Measurements from ENCODE around the gene FRMD4A.

FRMD4A gene

GRCh38 chr10:13808556-13809391 is 522.0 kb downstream of the FRMD4A start:
- ATAC-seq (ENCODE audit: insufficient read depth, low read depth) (no peak), DNase-seq (no peak)
- Histone ChIP-seq H3K9me3 (ENCODE audit: insufficient read depth, low read length, severe bottlenecking) (no peaks in the 10 kb centered on the region), H3K4me1 (ENCODE audit: insufficient read depth, low read length) (no peaks in the 10 kb centered on the region), H3K4me2 (ENCODE audit: insufficient read depth, low read length) (no peak overlapping the region), H3K79me2 (ENCODE audit: insufficient read depth, low read length) (no peaks in the 10 kb centered on the region), H3K27me3 (ENCODE audit: insufficient read depth, low read length, poor library complexity) (peaks cover 8% of the 10 kb centered on the region), H3K9ac (ENCODE audit: low read depth, low read length) (no peak overlapping the region), H3K36me3 (ENCODE audit: insufficient read depth, low read length) (no peaks in the 10 kb centered on the region), H4K20me1 (ENCODE audit: insufficient read depth, low read length) (no peaks in the 10 kb centered on the region), H2AFZ (ENCODE audit: low read depth, low read length) (no peak overlapping the region), H3K27ac (ENCODE audit: low read length) (no peak overlapping the region), H3K4me3 (ENCODE audit: low read depth in 1 of 2, low read length in 2 of 2) (no peak overlapping the region)
- TF ChIP-seq EZH2 (IDR thresholded peaks at IDR 0.05; ENCODE audit: borderline replicate concordance, low read depth, low read length, severe bottlenecking): no peak
- TF ChIP-seq, protein P1, sequence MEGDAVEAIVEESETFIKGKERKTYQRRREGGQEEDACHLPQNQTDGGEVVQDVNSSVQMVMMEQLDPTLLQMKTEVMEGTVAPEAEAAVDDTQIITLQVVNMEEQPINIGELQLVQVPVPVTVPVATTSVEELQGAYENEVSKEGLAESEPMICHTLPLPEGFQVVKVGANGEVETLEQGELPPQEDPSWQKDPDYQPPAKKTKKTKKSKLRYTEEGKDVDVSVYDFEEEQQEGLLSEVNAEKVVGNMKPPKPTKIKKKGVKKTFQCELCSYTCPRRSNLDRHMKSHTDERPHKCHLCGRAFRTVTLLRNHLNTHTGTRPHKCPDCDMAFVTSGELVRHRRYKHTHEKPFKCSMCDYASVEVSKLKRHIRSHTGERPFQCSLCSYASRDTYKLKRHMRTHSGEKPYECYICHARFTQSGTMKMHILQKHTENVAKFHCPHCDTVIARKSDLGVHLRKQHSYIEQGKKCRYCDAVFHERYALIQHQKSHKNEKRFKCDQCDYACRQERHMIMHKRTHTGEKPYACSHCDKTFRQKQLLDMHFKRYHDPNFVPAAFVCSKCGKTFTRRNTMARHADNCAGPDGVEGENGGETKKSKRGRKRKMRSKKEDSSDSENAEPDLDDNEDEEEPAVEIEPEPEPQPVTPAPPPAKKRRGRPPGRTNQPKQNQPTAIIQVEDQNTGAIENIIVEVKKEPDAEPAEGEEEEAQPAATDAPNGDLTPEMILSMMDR (IDR thresholded peaks at IDR 0.05; ENCODE audit: borderline replicate concordance, extremely low read depth, low read length, poor library complexity, severe bottlenecking): no peak

GRCh38 chr10:13806419-13806818 is 524.3 kb downstream of the FRMD4A start:
- H3K4me1 ChIP-seq (ENCODE audit: insufficient read depth, low read length): no peaks in the 10 kb centered on the region

DNA sequence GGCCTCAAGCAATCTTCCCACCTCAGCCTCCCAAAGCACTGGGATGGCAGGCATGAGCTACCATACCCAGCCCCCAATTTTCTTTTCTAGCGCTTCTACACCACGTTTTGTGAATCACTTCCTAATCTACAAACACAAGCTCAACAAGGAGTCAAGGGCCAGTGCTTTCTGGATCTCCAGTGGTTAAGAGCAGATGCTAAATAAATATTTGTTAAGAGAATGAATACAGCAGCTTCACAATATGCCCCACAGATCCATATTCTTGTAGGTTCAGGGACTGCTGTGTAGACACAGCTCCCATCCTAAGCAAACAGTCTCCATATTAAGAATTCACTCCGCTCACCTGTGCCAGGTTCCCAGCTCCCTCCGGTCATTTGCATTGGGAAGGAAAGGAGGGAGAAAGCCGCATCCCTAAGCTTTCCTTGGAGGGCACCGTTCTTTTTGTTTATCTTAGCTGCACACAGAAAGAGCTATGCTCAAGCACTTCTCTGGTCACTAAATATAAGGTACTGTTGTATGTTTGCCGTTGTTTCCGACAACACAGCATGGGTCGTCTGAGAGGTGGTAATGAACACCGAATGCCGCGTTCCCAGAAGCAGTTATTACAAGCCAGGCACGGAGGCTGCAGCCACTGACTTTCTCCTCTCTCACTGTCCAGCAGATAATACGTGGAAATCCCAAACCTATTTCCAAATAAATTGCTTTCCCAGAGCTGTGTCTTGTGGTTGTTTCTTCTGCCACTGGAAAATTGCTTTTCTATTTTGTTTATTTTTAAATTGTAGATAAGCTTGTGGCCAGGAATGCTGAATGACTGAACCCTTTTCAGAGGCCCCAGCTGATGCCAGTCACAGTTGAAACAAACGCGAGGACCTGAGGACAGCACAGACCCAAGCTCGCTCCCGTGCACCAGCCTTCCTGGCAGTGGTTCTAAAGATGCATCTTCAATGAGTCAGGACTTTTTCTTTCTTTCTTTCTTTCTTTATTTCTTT is 526.9 kb downstream of the FRMD4A start:
- Histone ChIP-seq H3K4me1 (ENCODE audit: insufficient read depth, low read length) (no peaks in the 10 kb centered on the region), H3K36me3 (ENCODE audit: insufficient read depth, low read length) (no peaks in the 10 kb centered on the region), H3K9me3 (ENCODE audit: insufficient read depth, low read length, severe bottlenecking) (no peaks in the 10 kb centered on the region), H2AFZ (ENCODE audit: low read depth, low read length) (no peak overlapping the region), H4K20me1 (ENCODE audit: insufficient read depth, low read length) (no peaks in the 10 kb centered on the region), H3K27me3 (ENCODE audit: insufficient read depth, low read length, poor library complexity) (peaks cover 9% of the 10 kb centered on the region), H3K79me2 (ENCODE audit: insufficient read depth, low read length) (no peaks in the 10 kb centered on the region), H3K9ac (ENCODE audit: low read depth, low read length) (no peak overlapping the region), H3K4me3 (ENCODE audit: low read depth in 1 of 2, low read length in 2 of 2) (no peak overlapping the region), H3K27ac (ENCODE audit: low read length) (no peak overlapping the region), H3K4me2 (ENCODE audit: insufficient read depth, low read length) (no peak overlapping the region)
- ATAC-seq (ENCODE audit: insufficient read depth, low read depth) (no peak), DNase-seq (no peak)
- TF ChIP-seq, protein P1 (IDR thresholded peaks at IDR 0.05; ENCODE audit: borderline replicate concordance, extremely low read depth, low read length, poor library complexity, severe bottlenecking): no peak
- no peak for TF ChIP-seq EZH2 (IDR thresholded peaks at IDR 0.05; ENCODE audit: borderline replicate concordance, low read depth, low read length, severe bottlenecking)

More at GRCh38 chr10:13806419-13806818, 524.3 kb downstream of the FRMD4A start:
- Histone ChIP-seq H3K9ac (ENCODE audit: low read depth, low read length) (no peak overlapping the region), H3K27me3 (ENCODE audit: insufficient read depth, low read length, poor library complexity) (peaks cover 12% of the 10 kb centered on the region), H3K36me3 (ENCODE audit: insufficient read depth, low read length) (no peaks in the 10 kb centered on the region), H2AFZ (ENCODE audit: low read depth, low read length) (no peak overlapping the region), H3K9me3 (ENCODE audit: insufficient read depth, low read length, severe bottlenecking) (no peaks in the 10 kb centered on the region), H3K4me2 (ENCODE audit: insufficient read depth, low read length) (no peak overlapping the region), H3K27ac (ENCODE audit: low read length) (no peak overlapping the region), H4K20me1 (ENCODE audit: insufficient read depth, low read length) (no peaks in the 10 kb centered on the region), H3K79me2 (ENCODE audit: insufficient read depth, low read length) (no peaks in the 10 kb centered on the region), H3K4me3 (ENCODE audit: low read depth in 1 of 2, low read length in 2 of 2) (no peak overlapping the region)
- DNase-seq (no peak), ATAC-seq (ENCODE audit: insufficient read depth, low read depth) (no peak)
- TF ChIP-seq, protein P1 (IDR thresholded peaks at IDR 0.05; ENCODE audit: borderline replicate concordance, extremely low read depth, low read length, poor library complexity, severe bottlenecking): no peak
- no peak for TF ChIP-seq EZH2 (IDR thresholded peaks at IDR 0.05; ENCODE audit: borderline replicate concordance, low read depth, low read length, severe bottlenecking)
